OCI-LY3 (cell line): ENCODE results near the gene DOCK7.

ENCODE experiments used
- H2AFZ ChIP-seq: fragments of 200-600, 300-600 bp; shearing (Covaris generic); 2 replicates; pipeline ENCODE4 v1.6.0; 2014; ENCODE audit warnings: antibody characterized with exemption, low read depth, low read length
- H3K27ac ChIP-seq: fragments of 200-600, 300-600 bp; sonication (generic); 2 replicates; pipeline ENCODE4 v1.5.1; 2014; ENCODE audit warnings: mild to moderate bottlenecking, low read length, moderate library complexity, mixed read lengths
- H3K27me3 ChIP-seq: fragments of 200-600, 300-600 bp; sonication (generic); 2 replicates; pipeline ENCODE4 v1.6.1; 2014; ENCODE audit warnings: low read depth, low read length, mixed read lengths
- H3K36me3 ChIP-seq: fragments of 200-600, 300-600 bp; sonication (generic); replicated peaks from 2 replicates; pipeline ENCODE3; 2014; ENCODE audit warnings: low read depth, low read length, mixed read lengths
- H3K4me1 ChIP-seq: fragments of 300-600, 200-600 bp; sonication (generic); 2 replicates; pipeline ENCODE4 v1.6.1; 2014; ENCODE audit warnings: low read length, mixed read lengths
- H3K4me2 ChIP-seq: fragments of 200-600, 300-600 bp; sonication (generic); 2 replicates; pipeline ENCODE4 v1.6.1; 2014; ENCODE audit warnings: low read length, mixed read lengths
- H3K4me3 ChIP-seq: fragments of 300-600, 200-600 bp; sonication (generic); 2 replicates; pipeline ENCODE4 v1.5.1; 2014; ENCODE audit warnings: antibody characterized with exemption, mild to moderate bottlenecking, low read length, moderate library complexity
- H3K79me2 ChIP-seq: fragments of 300-600, 200-600 bp; shearing (Covaris generic); 2 replicates; pipeline ENCODE4 v1.6.1; 2014; ENCODE audit warnings: mild to moderate bottlenecking, low read length, mixed read lengths
- H3K9ac ChIP-seq: fragments of 300-600, 200-600 bp; shearing (Covaris generic); 2 replicates; pipeline ENCODE4 v1.6.0; 2014; ENCODE audit warnings: mild to moderate bottlenecking, low read length, moderate library complexity
- H3K9me3 ChIP-seq: fragments of 200-600, 300-600 bp; shearing (Covaris generic); 2 replicates; pipeline ENCODE4 v1.6.1; 2014; ENCODE audit warnings: low read length, mixed read lengths; ENCODE audit not compliant: insufficient read depth
- H4K20me1 ChIP-seq: fragments of 200-600, 300-600 bp; sonication (generic); 2 replicates; pipeline ENCODE4 v1.6.1; 2016; ENCODE audit warnings: low read length, mixed read lengths; ENCODE audit not compliant: insufficient read depth
- CTCF ChIP-seq: fragments of 200-600, 300-600 bp; sonication (generic); IDR thresholded peaks from 2 replicates; pipeline ENCODE4 v1.5.1; 2014; ENCODE audit warnings: antibody characterized with exemption, low read length, low read depth
- EZH2phosphoT487 ChIP-seq: fragments of 200-600 bp; shearing (Covaris generic); IDR thresholded peaks from 2 replicates; pipeline ENCODE4 v1.6.1; 2018; ENCODE audit warnings: antibody characterized with exemption, mixed run types, low read depth

Gene DOCK7

GRCh38 chr1:62717483-62717882 is 29.3 kb upstream of the DOCK7 start:
- H3K79me2 ChIP-seq: no peaks in the 10 kb centered on the region
- H3K9me3 ChIP-seq: no peaks in the 10 kb centered on the region

GRCh38 chr1:62716397-62716796 is 28.2 kb upstream of the DOCK7 start:
- Histone ChIP-seq H3K27ac (no peak overlapping the region), H2AFZ (no peak overlapping the region), H3K4me3 (no peak overlapping the region), H3K9me3 (no peaks in the 10 kb centered on the region), H3K4me1 (no peaks in the 10 kb centered on the region), H3K36me3 (no peaks in the 10 kb centered on the region), H3K9ac (no peak overlapping the region), H3K27me3 (peaks cover 4% of the 10 kb centered on the region; the same call in 1 of the 2 replicates), H3K4me2 (no peak overlapping the region), H3K79me2 (no peaks in the 10 kb centered on the region), H4K20me1 (no peaks in the 10 kb centered on the region)
- TF ChIP-seq EZH2phosphoT487: no peak
- TF ChIP-seq CTCF: no peak

More at GRCh38 chr1:62717483-62717882, 29.3 kb upstream of the DOCK7 start:
- no peak overlapping the region for H3K4me2 ChIP-seq
- no peak overlapping the region for H3K9ac ChIP-seq
- no peaks in the 10 kb centered on the region for H3K36me3 ChIP-seq
- no peak overlapping the region for H3K27ac ChIP-seq
- H3K27me3 ChIP-seq: peaks cover 4% of the 10 kb centered on the region; the same call in 1 of the 2 replicates
- H3K4me3 ChIP-seq: no peak overlapping the region
- H4K20me1 ChIP-seq: no peaks in the 10 kb centered on the region
- no peak overlapping the region for H2AFZ ChIP-seq
- peaks cover 5% of the 10 kb centered on the region for H3K4me1 ChIP-seq
- TF ChIP-seq EZH2phosphoT487 (no peak), CTCF (no peak)

GRCh38 chr1:62712336-62713243 is 24.4 kb upstream of the DOCK7 start:
- H3K9ac ChIP-seq: no peak overlapping the region
- no peaks in the 10 kb centered on the region for H4K20me1 ChIP-seq
- H3K4me2 ChIP-seq: no peak overlapping the region
- no peaks in the 10 kb centered on the region for H3K79me2 ChIP-seq
- no peak overlapping the region for H3K27ac ChIP-seq
- H3K36me3 ChIP-seq: no peaks in the 10 kb centered on the region
- TF ChIP-seq EZH2phosphoT487 (no peak), CTCF (no peak)
- no peaks in the 10 kb centered on the region for H3K27me3 ChIP-seq
- H2AFZ ChIP-seq: no peak overlapping the region
- no peaks in the 10 kb centered on the region for H3K9me3 ChIP-seq
- no peaks in the 10 kb centered on the region for H3K4me1 ChIP-seq
- H3K4me3 ChIP-seq: no peak overlapping the region

GRCh38 chr1:62707744-62708120 is 19.5 kb upstream of the DOCK7 start:
- no peak overlapping the region for H3K27ac ChIP-seq
- H3K9me3 ChIP-seq: no peaks in the 10 kb centered on the region
- TF ChIP-seq EZH2phosphoT487 (no peak), CTCF (no peak)

More at GRCh38 chr1:62707744-62708120, 19.5 kb upstream of the DOCK7 start:
- Histone ChIP-seq H3K4me1 (no peaks in the 10 kb centered on the region), H3K4me3 (no peak overlapping the region), H3K4me2 (no peak overlapping the region), H2AFZ (no peak overlapping the region), H4K20me1 (no peaks in the 10 kb centered on the region), H3K9ac (no peak overlapping the region), H3K36me3 (no peaks in the 10 kb centered on the region), H3K27me3 (no peaks in the 10 kb centered on the region), H3K79me2 (no peaks in the 10 kb centered on the region)
